Measurements from ENCODE around the gene MXD4. TPM values are rescaled to one million over a fixed set of nuclear protein-coding genes. Genes with fewer than 3 reads are reported as not detected.

MXD4 gene
- total RNA-seq, 4 donors from 2014 or later, result 20.4 to 29.4 (median 27.7) TPM

DNA sequence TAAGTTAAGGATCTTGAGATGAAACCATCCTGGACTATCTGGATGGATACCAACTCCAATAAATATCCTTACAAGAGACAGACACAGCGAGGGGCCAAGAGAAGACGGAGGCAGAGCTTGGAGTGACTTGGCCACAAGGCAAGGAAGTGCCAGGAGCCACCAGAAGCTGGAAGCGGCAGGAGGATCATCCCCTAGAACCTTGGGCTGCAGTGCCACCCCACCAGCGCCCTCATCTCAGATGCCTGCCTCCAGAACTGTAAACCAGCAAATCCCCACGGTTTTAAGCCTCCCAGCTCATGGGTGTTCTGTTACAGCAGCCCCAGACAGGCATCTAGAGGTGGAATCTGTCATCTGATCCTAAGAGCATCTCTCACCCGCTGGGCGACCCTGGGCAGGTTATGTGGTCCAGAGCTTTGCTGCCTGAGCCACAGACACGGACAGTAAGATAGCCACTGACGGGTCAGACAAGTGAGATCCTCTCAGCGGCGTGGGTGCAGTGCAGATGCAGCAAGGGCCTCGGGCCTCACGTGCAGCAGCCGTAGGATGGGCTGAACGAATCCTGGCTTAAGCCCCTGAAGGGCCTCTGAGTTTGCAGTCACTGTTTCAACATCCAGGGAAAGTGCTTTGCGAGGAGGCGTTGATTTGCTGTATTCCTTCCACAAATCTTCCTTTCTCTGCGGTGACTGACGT lies 25.1 kb upstream of the MXD4 start:
- Histone ChIP-seq H3K4me3 (no peak overlapping the region), H3K27ac (no peak overlapping the region), H3K27me3 (no peaks in the 10 kb centered on the region), H3K9me3 (no peaks in the 10 kb centered on the region), H3K4me1 (no peaks in the 10 kb centered on the region), H3K36me3 (no peaks in the 10 kb centered on the region)
- DNase-seq, result no peak
- no peak for TF ChIP-seq POLR2A (IDR thresholded peaks at IDR 0.05)
- TF ChIP-seq, protein P1, sequence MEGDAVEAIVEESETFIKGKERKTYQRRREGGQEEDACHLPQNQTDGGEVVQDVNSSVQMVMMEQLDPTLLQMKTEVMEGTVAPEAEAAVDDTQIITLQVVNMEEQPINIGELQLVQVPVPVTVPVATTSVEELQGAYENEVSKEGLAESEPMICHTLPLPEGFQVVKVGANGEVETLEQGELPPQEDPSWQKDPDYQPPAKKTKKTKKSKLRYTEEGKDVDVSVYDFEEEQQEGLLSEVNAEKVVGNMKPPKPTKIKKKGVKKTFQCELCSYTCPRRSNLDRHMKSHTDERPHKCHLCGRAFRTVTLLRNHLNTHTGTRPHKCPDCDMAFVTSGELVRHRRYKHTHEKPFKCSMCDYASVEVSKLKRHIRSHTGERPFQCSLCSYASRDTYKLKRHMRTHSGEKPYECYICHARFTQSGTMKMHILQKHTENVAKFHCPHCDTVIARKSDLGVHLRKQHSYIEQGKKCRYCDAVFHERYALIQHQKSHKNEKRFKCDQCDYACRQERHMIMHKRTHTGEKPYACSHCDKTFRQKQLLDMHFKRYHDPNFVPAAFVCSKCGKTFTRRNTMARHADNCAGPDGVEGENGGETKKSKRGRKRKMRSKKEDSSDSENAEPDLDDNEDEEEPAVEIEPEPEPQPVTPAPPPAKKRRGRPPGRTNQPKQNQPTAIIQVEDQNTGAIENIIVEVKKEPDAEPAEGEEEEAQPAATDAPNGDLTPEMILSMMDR (IDR thresholded peaks at IDR 0.05 in 4 of 5, conservative IDR thresholded peaks at IDR 0.05 in 1 of 5), result no peak
- ATAC-seq, result no peak
- intact Hi-C loops (cut with DNase I; ENCODE audit: low total_unique reads) (no loop called here), in situ Hi-C loops (cut with MboI; ENCODE audit: low sequenced_read_pairs in 4 of 4) (no loop called here)

DNA sequence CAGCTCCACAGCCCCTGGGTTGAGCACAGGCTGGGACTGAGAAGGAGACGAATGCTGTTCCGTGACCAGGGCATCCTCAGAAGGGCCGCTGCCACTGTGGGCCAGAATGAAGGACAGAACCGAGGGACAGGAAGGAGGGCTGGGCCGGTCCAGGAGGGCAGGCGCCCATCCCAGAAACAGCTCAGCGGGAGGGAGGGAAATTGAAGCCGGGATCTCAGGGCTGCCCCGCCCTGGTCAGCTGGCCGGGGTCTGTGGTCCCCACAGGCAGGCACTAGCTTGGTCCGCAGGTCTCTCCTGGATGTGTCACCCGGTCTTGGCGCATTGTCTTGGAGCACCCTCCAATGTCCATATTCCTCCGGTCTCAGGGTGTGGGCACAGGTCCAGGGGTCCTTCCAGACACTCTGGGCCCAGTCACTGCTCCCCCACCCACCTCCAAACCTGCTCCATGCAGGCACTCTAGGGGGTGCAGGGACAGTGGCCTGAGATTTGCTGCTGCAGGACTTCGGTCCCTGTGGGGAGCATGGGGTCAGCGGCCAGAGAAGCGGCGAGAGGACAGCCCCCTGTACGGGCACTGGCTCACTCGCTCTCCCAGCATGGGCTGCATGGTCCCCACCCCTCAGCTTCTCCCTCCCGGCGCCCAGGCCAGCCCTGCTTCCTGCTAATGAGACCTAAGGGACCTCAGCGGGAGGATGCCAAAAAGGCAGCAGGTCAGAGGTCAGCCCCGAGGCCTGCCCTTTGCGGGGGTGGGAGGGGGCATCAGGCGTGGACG lies 23.9 kb upstream of the MXD4 start:
- DNase-seq (no peak), ATAC-seq (no peak)
- Histone ChIP-seq H3K27me3 (no peaks in the 10 kb centered on the region), H3K27ac (no peak overlapping the region), H3K9me3 (no peaks in the 10 kb centered on the region), H3K4me3 (no peak overlapping the region), H3K4me1 (no peaks in the 10 kb centered on the region), H3K36me3 (no peaks in the 10 kb centered on the region)
- TF ChIP-seq, protein P1 (IDR thresholded peaks at IDR 0.05 in 4 of 5, conservative IDR thresholded peaks at IDR 0.05 in 1 of 5), result no peak
- no peak for TF ChIP-seq POLR2A (IDR thresholded peaks at IDR 0.05)
- in situ Hi-C loops (cut with MboI; ENCODE audit: low sequenced_read_pairs in 4 of 4) (no loop called here), intact Hi-C loops (cut with DNase I; ENCODE audit: low total_unique reads) (no loop called here)

DNA sequence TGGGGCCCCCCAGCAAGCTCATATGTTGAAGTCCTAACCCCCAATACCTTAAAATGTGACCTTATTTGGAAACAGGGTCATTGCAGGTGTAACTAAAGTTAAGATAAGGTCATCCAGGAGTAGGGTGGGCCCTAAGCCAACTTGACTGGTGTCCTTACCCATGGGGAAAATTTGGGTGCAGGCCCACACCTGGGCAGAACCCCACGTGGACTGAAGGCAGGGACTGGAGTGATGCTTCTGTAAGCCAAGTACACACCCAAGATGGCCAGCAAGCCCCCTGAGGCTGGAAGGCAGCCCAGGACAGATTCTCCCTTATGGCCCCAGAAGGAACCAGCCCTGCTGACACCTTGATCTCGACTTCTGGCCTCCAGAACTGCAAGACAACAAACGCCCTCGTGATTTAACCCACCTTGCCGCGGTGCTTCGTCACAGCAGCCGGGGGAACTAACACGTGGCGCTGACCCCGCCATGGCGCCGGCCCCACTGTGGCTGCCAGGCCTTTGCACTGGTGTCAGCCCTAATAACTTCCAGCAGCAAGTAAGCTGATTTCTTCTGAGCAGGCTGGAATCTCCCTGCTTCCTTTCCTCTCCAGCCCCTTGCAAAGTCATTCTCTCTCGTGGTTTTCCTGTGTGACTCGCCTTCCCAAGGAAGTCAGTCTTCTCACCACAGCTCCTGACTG lies 23.2 kb upstream of the MXD4 start:
- TF ChIP-seq, protein P1 (IDR thresholded peaks at IDR 0.05 in 4 of 5, conservative IDR thresholded peaks at IDR 0.05 in 1 of 5), result no peak
- no peak for TF ChIP-seq POLR2A (IDR thresholded peaks at IDR 0.05)
- Histone ChIP-seq H3K36me3 (no peaks in the 10 kb centered on the region), H3K27ac (no peak overlapping the region), H3K4me3 (no peak overlapping the region), H3K4me1 (no peaks in the 10 kb centered on the region), H3K9me3 (no peaks in the 10 kb centered on the region), H3K27me3 (no peaks in the 10 kb centered on the region)
- no peak for ATAC-seq
- DNase-seq, result no peak
- intact Hi-C loops (cut with DNase I; ENCODE audit: low total_unique reads), result no loop called here
- in situ Hi-C loops (cut with MboI; ENCODE audit: low sequenced_read_pairs in 4 of 4), result no loop called here

DNA sequence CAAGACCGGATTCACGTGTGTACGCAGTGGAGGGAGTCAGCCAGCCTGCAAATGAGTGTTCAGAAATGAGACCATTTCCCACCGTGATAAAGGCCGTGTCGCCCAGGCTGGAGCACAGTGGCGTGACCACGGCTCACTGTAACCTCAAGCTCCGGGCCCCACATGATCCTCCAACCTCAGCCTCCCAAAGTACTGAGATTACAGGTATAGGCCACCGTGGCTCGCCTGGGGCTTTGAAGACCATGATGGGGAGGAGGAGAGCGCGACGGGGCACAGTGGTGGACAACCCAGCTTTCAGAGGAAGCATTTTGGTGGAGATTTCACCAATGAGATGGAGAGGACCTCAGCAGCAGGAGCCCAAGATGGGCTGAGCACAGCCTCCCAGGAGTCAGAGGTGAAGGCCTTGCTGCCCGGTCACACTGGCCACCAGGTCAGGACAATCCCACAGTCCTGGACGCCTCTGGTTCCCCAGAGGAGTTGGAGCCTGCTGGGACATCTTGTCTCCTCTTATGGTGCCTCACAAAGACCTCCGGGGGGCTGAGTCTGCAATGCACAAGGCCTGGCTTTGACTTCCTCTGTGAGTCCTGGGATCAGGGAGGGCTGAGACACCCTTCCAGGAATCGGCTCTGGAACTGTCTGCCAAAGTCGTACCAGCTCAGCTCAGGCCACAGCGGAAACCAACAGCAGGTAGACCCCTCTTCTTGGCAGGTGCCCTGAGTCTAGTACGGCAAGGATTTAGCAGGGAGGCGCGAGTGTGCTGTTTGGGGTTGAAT lies 22.4 kb upstream of the MXD4 start:
- no peak for TF ChIP-seq POLR2A (IDR thresholded peaks at IDR 0.05)
- TF ChIP-seq, protein P1 (IDR thresholded peaks at IDR 0.05 in 4 of 5, conservative IDR thresholded peaks at IDR 0.05 in 1 of 5), result no peak
- in situ Hi-C loops (cut with MboI; ENCODE audit: low sequenced_read_pairs in 4 of 4), result no loop called here
- DNase-seq (no peak), ATAC-seq (no peak)
- H3K9me3 ChIP-seq, result no peaks in the 10 kb centered on the region
- H3K27ac ChIP-seq, result no peak overlapping the region
- H3K4me3 ChIP-seq, result no peak overlapping the region
- H3K27me3 ChIP-seq, result no peaks in the 10 kb centered on the region
- H3K36me3 ChIP-seq, result no peaks in the 10 kb centered on the region
- H3K4me1 ChIP-seq, result no peaks in the 10 kb centered on the region
- intact Hi-C loops (cut with DNase I; ENCODE audit: low total_unique reads), result no loop called here
